SK-N-SH treated with all-trans-retinoic acid at 6 μM for 48 hours (cell line): ENCODE results near the gene EPN2.

Experiments used
- ARNTL ChIP-seq: fragments of 450-650 bp; formaldehyde crosslinking; IDR thresholded peaks from 2 replicates; pipeline ENCODE4 v1.5.0; 2020; ENCODE audit warnings: low read depth, mild to moderate bottlenecking, moderate library complexity, borderline replicate concordance
- ESRRG ChIP-seq: fragments of 250-450 bp; sonication (Bioruptor Pico); IDR thresholded peaks from 2 replicates; pipeline ENCODE4 v1.6.1; 2021; ENCODE audit warnings: mild to moderate bottlenecking
- GLIS3 ChIP-seq: fragments of 250-450 bp; sonication (Bioruptor Pico); IDR thresholded peaks from 2 replicates; pipeline ENCODE4 v1.5.0; 2020; ENCODE audit warnings: mild to moderate bottlenecking, moderate library complexity
- PPARA ChIP-seq: fragments of 250-450 bp; sonication (Bioruptor Pico); IDR thresholded peaks from 2 replicates; pipeline ENCODE4 v1.5.0; 2020; ENCODE audit warnings: mild to moderate bottlenecking, borderline replicate concordance
- ZFP3 ChIP-seq: fragments of 250-450 bp; sonication (Bioruptor Pico); IDR thresholded peaks from 2 replicates; pipeline ENCODE4 v1.5.0; 2020; ENCODE audit warnings: mild to moderate bottlenecking, moderate library complexity
- ZFP30 ChIP-seq: fragments of 450-650 bp; formaldehyde crosslinking; IDR thresholded peaks from 2 replicates; pipeline ENCODE4 v1.5.0; 2022; ENCODE audit warnings: mild to moderate bottlenecking, moderate library complexity
- ZNF70 ChIP-seq: fragments of 450-650 bp; formaldehyde crosslinking; IDR thresholded peaks from 2 replicates; pipeline ENCODE4 v1.5.0; 2020; ENCODE audit warnings: mild to moderate bottlenecking, moderate library complexity
- ZNF8 ChIP-seq: fragments of 450-650 bp; formaldehyde crosslinking; IDR thresholded peaks from 2 replicates; pipeline ENCODE4 v1.5.0; 2020; ENCODE audit warnings: mild to moderate bottlenecking, moderate library complexity
- TF ChIP-seq, protein P1 (sequence below): fragments of 250-450 bp; sonication (Bioruptor Pico); IDR thresholded peaks from 2 replicates; pipeline ENCODE4 v1.8.0; 2020; ENCODE audit warnings: mild to moderate bottlenecking, moderate library complexity, borderline replicate concordance
- TF ChIP-seq, protein P2 (sequence below): fragments of 250-450 bp; sonication (Bioruptor Pico); IDR thresholded peaks from 2 replicates; pipeline ENCODE4 v1.5.1; 2020; ENCODE audit warnings: low read depth, mild to moderate bottlenecking, moderate library complexity
- TF ChIP-seq, protein P3 (sequence below): fragments of 250-450 bp; sonication (Bioruptor Pico); IDR thresholded peaks from 2 replicates; pipeline ENCODE4 v1.5.0; 2020; ENCODE audit warnings: mild to moderate bottlenecking, moderate library complexity

DNA sequence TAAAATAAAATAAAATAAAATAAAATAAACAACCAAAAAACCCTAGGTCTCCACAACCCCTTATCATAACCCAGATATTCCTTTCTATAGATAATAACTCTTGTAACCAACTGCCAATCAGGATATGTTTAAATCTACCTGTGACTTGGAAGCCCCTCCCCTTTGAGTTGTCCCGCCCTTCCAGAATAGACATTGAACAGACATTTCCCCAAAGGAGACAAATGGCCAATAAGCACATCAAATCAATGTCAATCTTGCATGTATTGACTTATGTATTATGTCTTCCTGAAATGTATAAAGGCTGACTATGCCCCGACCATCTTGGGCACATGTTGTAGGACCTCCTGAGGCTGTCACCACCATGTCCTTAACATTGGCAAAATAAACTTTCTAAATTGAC lies 139.6 kb downstream of the EPN2 start:
- TF ChIP-seq, protein P1, sequence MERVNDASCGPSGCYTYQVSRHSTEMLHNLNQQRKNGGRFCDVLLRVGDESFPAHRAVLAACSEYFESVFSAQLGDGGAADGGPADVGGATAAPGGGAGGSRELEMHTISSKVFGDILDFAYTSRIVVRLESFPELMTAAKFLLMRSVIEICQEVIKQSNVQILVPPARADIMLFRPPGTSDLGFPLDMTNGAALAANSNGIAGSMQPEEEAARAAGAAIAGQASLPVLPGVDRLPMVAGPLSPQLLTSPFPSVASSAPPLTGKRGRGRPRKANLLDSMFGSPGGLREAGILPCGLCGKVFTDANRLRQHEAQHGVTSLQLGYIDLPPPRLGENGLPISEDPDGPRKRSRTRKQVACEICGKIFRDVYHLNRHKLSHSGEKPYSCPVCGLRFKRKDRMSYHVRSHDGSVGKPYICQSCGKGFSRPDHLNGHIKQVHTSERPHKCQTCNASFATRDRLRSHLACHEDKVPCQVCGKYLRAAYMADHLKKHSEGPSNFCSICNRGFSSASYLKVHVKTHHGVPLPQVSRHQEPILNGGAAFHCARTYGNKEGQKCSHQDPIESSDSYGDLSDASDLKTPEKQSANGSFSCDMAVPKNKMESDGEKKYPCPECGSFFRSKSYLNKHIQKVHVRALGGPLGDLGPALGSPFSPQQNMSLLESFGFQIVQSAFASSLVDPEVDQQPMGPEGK (CRISPR knock-in tag), result no peak
- TF ChIP-seq ZNF8 (CRISPR knock-in tag), result no peak
- TF ChIP-seq, protein P2, sequence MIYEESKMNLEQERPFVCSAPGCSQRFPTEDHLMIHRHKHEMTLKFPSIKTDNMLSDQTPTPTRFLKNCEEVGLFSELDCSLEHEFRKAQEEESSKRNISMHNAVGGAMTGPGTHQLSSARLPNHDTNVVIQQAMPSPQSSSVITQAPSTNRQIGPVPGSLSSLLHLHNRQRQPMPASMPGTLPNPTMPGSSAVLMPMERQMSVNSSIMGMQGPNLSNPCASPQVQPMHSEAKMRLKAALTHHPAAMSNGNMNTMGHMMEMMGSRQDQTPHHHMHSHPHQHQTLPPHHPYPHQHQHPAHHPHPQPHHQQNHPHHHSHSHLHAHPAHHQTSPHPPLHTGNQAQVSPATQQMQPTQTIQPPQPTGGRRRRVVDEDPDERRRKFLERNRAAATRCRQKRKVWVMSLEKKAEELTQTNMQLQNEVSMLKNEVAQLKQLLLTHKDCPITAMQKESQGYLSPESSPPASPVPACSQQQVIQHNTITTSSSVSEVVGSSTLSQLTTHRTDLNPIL, result no peak
- TF ChIP-seq ZFP30, result no peak
- TF ChIP-seq ZFP3 (CRISPR knock-in tag), result no peak
- TF ChIP-seq ESRRG (CRISPR knock-in tag), result no peak
- no peak for TF ChIP-seq ZNF70 (CRISPR knock-in tag)
- TF ChIP-seq GLIS3 (CRISPR knock-in tag), result no peak
- no peak for TF ChIP-seq PPARA (CRISPR knock-in tag)
- no peak for TF ChIP-seq ARNTL (CRISPR knock-in tag)
- TF ChIP-seq, protein P3, sequence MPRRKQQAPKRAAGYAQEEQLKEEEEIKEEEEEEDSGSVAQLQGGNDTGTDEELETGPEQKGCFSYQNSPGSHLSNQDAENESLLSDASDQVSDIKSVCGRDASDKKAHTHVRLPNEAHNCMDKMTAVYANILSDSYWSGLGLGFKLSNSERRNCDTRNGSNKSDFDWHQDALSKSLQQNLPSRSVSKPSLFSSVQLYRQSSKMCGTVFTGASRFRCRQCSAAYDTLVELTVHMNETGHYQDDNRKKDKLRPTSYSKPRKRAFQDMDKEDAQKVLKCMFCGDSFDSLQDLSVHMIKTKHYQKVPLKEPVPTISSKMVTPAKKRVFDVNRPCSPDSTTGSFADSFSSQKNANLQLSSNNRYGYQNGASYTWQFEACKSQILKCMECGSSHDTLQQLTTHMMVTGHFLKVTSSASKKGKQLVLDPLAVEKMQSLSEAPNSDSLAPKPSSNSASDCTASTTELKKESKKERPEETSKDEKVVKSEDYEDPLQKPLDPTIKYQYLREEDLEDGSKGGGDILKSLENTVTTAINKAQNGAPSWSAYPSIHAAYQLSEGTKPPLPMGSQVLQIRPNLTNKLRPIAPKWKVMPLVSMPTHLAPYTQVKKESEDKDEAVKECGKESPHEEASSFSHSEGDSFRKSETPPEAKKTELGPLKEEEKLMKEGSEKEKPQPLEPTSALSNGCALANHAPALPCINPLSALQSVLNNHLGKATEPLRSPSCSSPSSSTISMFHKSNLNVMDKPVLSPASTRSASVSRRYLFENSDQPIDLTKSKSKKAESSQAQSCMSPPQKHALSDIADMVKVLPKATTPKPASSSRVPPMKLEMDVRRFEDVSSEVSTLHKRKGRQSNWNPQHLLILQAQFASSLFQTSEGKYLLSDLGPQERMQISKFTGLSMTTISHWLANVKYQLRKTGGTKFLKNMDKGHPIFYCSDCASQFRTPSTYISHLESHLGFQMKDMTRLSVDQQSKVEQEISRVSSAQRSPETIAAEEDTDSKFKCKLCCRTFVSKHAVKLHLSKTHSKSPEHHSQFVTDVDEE, result no peak
